ENCODE data around the gene ABHD18.
"Not testable (repeated sequence)": the region's sequence is repeated elsewhere in the genome, so short reads cannot be mapped to it uniquely, and the experiment has no call there.

ABHD18 gene

GRCh38 chr4:127965803-127966175 lies 583 bp downstream of the ABHD18 start:
- Mint-ChIP-seq H3K27ac (peak overlapping the region; percentile 90 to 98), H3K9me3 (no peaks in the 10 kb centered on the region), H3K4me1 (ENCODE audit: low read depth in 2 of 2) (peaks cover 31 to 36% of the 10 kb centered on the region in 2 donors), H3K27me3 (no peaks in the 10 kb centered on the region), H3K4me3 (peak overlapping the region; percentile 85 to 89), H3K36me3 (ENCODE audit: insufficient read depth) (peaks cover 27% of the 10 kb centered on the region)
- peak; percentile 60 to 67 (median 61) for DNase-seq
- ATAC-seq (replicated peaks), result peak; percentile 37

GRCh38 chr4:127967141-127967775 lies 2.1 kb downstream of the ABHD18 start:
- DNase-seq (no peak), ATAC-seq (replicated peaks) (no peak)
- H3K36me3 Mint-ChIP-seq (ENCODE audit: insufficient read depth), result peaks cover 27% of the 10 kb centered on the region
- no peak overlapping the region for H3K4me3 Mint-ChIP-seq
- no peaks in the 10 kb centered on the region for H3K27me3 Mint-ChIP-seq
- peaks cover 31 to 35% of the 10 kb centered on the region in 2 donors for H3K4me1 Mint-ChIP-seq (ENCODE audit: low read depth in 2 of 2)
- no peak overlapping the region for H3K27ac Mint-ChIP-seq
- no peaks in the 10 kb centered on the region for H3K9me3 Mint-ChIP-seq

- ATAC-seq (replicated peaks) (no peak), DNase-seq (no peak)
- Mint-ChIP-seq H3K4me1 (ENCODE audit: low read depth in 2 of 2) (peaks cover 21 to 23% of the 10 kb centered on the region in 2 donors), H3K36me3 (ENCODE audit: insufficient read depth) (peaks cover 32% of the 10 kb centered on the region), H3K9me3 (no peaks in the 10 kb centered on the region), H3K4me3 (no peak overlapping the region), H3K27ac (no peak overlapping the region), H3K27me3 (no peaks in the 10 kb centered on the region)
Measured at GRCh38 chr4:127968586-127968985, 3.4 kb downstream of the ABHD18 start.

- ATAC-seq (replicated peaks); H3K9me3 Mint-ChIP-seq; H3K4me3 Mint-ChIP-seq; H3K27ac Mint-ChIP-seq; H3K27me3 Mint-ChIP-seq; DNase-seq: not testable (repeated sequence)
- H3K36me3 Mint-ChIP-seq (ENCODE audit: insufficient read depth), result peaks cover 30% of the 10 kb centered on the region
- peaks cover 11 to 12% of the 10 kb centered on the region in 2 donors for H3K4me1 Mint-ChIP-seq (ENCODE audit: low read depth in 2 of 2)
Measured at GRCh38 chr4:127970925-127971324, 5.7 kb downstream of the ABHD18 start.

- Mint-ChIP-seq H3K27me3 (no peaks in the 10 kb centered on the region), H3K27ac (no peak overlapping the region), H3K4me1 (ENCODE audit: low read depth in 2 of 2) (peaks cover 2 to 6% of the 10 kb centered on the region in 2 donors), H3K9me3 (no peaks in the 10 kb centered on the region), H3K36me3 (ENCODE audit: insufficient read depth) (peaks cover 28% of the 10 kb centered on the region), H3K4me3 (no peak overlapping the region)
- ATAC-seq (replicated peaks), result no peak
- DNase-seq, result no peak
Measured at GRCh38 chr4:127975121-127975770, 10.0 kb downstream of the ABHD18 start.

GRCh38 chr4:127978930-127979329 lies 13.7 kb downstream of the ABHD18 start:
- no peak for ATAC-seq (replicated peaks)
- Mint-ChIP-seq H3K9me3 (no peaks in the 10 kb centered on the region), H3K4me3 (no peak overlapping the region), H3K27ac (no peak overlapping the region), H3K27me3 (no peaks in the 10 kb centered on the region), H3K36me3 (ENCODE audit: insufficient read depth) (peaks cover 20% of the 10 kb centered on the region), H3K4me1 (ENCODE audit: low read depth in 2 of 2) (peaks cover 5 to 6% of the 10 kb centered on the region in 2 donors)
- DNase-seq, result no peak

GRCh38 chr4:127982445-127982844 lies 17.2 kb downstream of the ABHD18 start:
- ATAC-seq (replicated peaks), result no peak
- H3K27ac Mint-ChIP-seq, result peak overlapping the region in 1 of 2 donors; percentile 26
- no peak overlapping the region for H3K4me3 Mint-ChIP-seq
- H3K4me1 Mint-ChIP-seq (ENCODE audit: low read depth in 2 of 2), result peaks cover 0 to 5% of the 10 kb centered on the region in 2 donors
- H3K9me3 Mint-ChIP-seq, result no peaks in the 10 kb centered on the region
- no peaks in the 10 kb centered on the region for H3K27me3 Mint-ChIP-seq
- DNase-seq, result no peak
- H3K36me3 Mint-ChIP-seq (ENCODE audit: insufficient read depth), result peaks cover 22% of the 10 kb centered on the region

GRCh38 chr4:127985989-127986388 lies 20.8 kb downstream of the ABHD18 start:
- no peaks in the 10 kb centered on the region for H3K4me1 Mint-ChIP-seq (ENCODE audit: low read depth in 2 of 2)
- H3K4me3 Mint-ChIP-seq, result no peak overlapping the region
- peaks cover 37% of the 10 kb centered on the region for H3K36me3 Mint-ChIP-seq (ENCODE audit: insufficient read depth)
- DNase-seq, result no peak
- peak overlapping the region in 1 of 2 donors; percentile 62 for H3K27ac Mint-ChIP-seq
- no peaks in the 10 kb centered on the region for H3K9me3 Mint-ChIP-seq
- no peaks in the 10 kb centered on the region for H3K27me3 Mint-ChIP-seq
- ATAC-seq (replicated peaks), result no peak

GRCh38 chr4:127988638-127989037 lies 23.4 kb downstream of the ABHD18 start:
- H3K4me1 Mint-ChIP-seq (ENCODE audit: low read depth in 2 of 2), result peaks cover 0 to 4% of the 10 kb centered on the region in 2 donors
- no peak overlapping the region for H3K4me3 Mint-ChIP-seq
- no peak for ATAC-seq (replicated peaks)
- no peak for DNase-seq
- no peak overlapping the region for H3K27ac Mint-ChIP-seq
- no peaks in the 10 kb centered on the region for H3K9me3 Mint-ChIP-seq
- peaks cover 40% of the 10 kb centered on the region for H3K36me3 Mint-ChIP-seq (ENCODE audit: insufficient read depth)
- H3K27me3 Mint-ChIP-seq, result no peaks in the 10 kb centered on the region

GRCh38 chr4:127993151-127993550 lies 27.9 kb downstream of the ABHD18 start:
- ATAC-seq (replicated peaks), result no peak
- H3K27me3 Mint-ChIP-seq, result no peaks in the 10 kb centered on the region
- no peak overlapping the region for H3K4me3 Mint-ChIP-seq
- no peaks in the 10 kb centered on the region for H3K9me3 Mint-ChIP-seq
- H3K36me3 Mint-ChIP-seq (ENCODE audit: insufficient read depth), result peaks cover 26% of the 10 kb centered on the region
- H3K4me1 Mint-ChIP-seq (ENCODE audit: low read depth in 2 of 2), result peaks cover 0 to 8% of the 10 kb centered on the region in 2 donors
- H3K27ac Mint-ChIP-seq, result peak overlapping the region in 1 of 2 donors; percentile 88
- DNase-seq, result no peak

GRCh38 chr4:127995776-127996175 lies 30.6 kb downstream of the ABHD18 start:
- H3K27ac Mint-ChIP-seq, result no peak overlapping the region
- no peaks in the 10 kb centered on the region for H3K27me3 Mint-ChIP-seq
- H3K36me3 Mint-ChIP-seq (ENCODE audit: insufficient read depth), result peaks cover 19% of the 10 kb centered on the region
- DNase-seq (no peak), ATAC-seq (replicated peaks) (no peak)
- H3K4me3 Mint-ChIP-seq, result no peak overlapping the region
- H3K9me3 Mint-ChIP-seq, result no peaks in the 10 kb centered on the region
- peaks cover 2 to 20% of the 10 kb centered on the region in 2 donors for H3K4me1 Mint-ChIP-seq (ENCODE audit: low read depth in 2 of 2)

- not testable (repeated sequence) for DNase-seq; H3K9me3 Mint-ChIP-seq; ATAC-seq (replicated peaks); H3K27ac Mint-ChIP-seq; H3K4me3 Mint-ChIP-seq; H3K27me3 Mint-ChIP-seq
- Mint-ChIP-seq H3K4me1 (ENCODE audit: low read depth in 2 of 2) (peaks cover 7 to 27% of the 10 kb centered on the region in 2 donors), H3K36me3 (ENCODE audit: insufficient read depth) (peaks cover 19% of the 10 kb centered on the region)
Measured at GRCh38 chr4:127996521-127996920, 31.3 kb downstream of the ABHD18 start.

GRCh38 chr4:127997534-127998388 lies 32.6 kb downstream of the ABHD18 start:
- ATAC-seq (replicated peaks) (peak; percentile 52), DNase-seq (no peak)
- H3K4me1 Mint-ChIP-seq (ENCODE audit: low read depth in 2 of 2), result peaks cover 7 to 30% of the 10 kb centered on the region in 2 donors
- H3K27me3 Mint-ChIP-seq, result no peaks in the 10 kb centered on the region
- no peak overlapping the region for H3K4me3 Mint-ChIP-seq
- no peaks in the 10 kb centered on the region for H3K9me3 Mint-ChIP-seq
- peak overlapping the region; percentile 19 to 87 for H3K27ac Mint-ChIP-seq
- peaks cover 21% of the 10 kb centered on the region for H3K36me3 Mint-ChIP-seq (ENCODE audit: insufficient read depth)

All from effector memory CD8-positive, alpha-beta T cell (primary cell).